Measurements from ENCODE around the gene TEX11. TPM values are rescaled to one million over a fixed set of nuclear protein-coding genes. Genes with fewer than 3 reads are reported as not detected.

Gene TEX11
- total and polyA plus RNA-seq, 10 of the 15 experiments (the other 5 are each of a cell fraction or from before 2014, with no cell fraction given), result not detected

DNA sequence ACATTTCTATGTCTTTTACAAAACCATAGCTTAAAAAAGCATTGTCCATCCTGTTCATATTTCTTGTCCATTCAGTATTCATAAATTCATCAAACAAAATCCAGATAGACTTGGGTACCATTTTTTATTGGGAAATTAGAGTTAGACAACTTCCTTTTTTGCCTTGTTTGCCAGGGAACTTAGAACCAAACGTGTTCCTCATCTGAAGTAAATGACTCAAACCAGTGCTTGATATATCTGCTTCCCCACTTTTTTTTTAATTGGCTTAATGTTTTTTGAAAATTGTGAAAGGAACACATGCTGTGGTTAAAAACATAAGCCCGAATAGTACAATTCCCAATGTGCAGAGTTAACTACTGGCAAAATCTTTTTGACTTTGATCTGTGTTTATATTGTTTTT lies 419.7 kb downstream of the TEX11 start:
- no TSS peak for BruUV-seq (replicated peaks)
- Histone ChIP-seq H3K27me3 (replicated peaks in 1 of 2; ENCODE audit: control insufficient read depth in 2 of 2, insufficient read depth in 2 of 2, low read length in 1 of 2) (no peaks in the 10 kb centered on the region), H3K4me3 (no peak overlapping the region), H4K20me1 (ENCODE audit: control insufficient read depth, insufficient read depth) (no peaks in the 10 kb centered on the region), H3K9ac (ENCODE audit: control insufficient read depth, insufficient read depth, low read length) (no peak overlapping the region), H2AFZ (ENCODE audit: control insufficient read depth, low read depth, low read length) (no peak overlapping the region), H3K36me3 (ENCODE audit: control insufficient read depth in 2 of 2, insufficient read depth in 2 of 2, low read length in 1 of 2) (no peaks in the 10 kb centered on the region), H3K9me3 (replicated peaks; ENCODE audit: control insufficient read depth, insufficient read depth, low read length) (no peaks in the 10 kb centered on the region), H3K27ac (ENCODE audit: control insufficient read depth, insufficient read depth) (no peak overlapping the region), H3K4me1 (ENCODE audit: control insufficient read depth, insufficient read depth, low read length) (no peaks in the 10 kb centered on the region), H3K79me2 (ENCODE audit: control insufficient read depth, insufficient read depth, low read length) (no peaks in the 10 kb centered on the region), H3K4me2 (ENCODE audit: control insufficient read depth, insufficient read depth) (no peak overlapping the region)
- FAIRE-seq (no peak), DNase-seq (ENCODE audit: low read depth, low spot score) (no peak), ATAC-seq (no peak)
- ChIA-PET RAD21 (ENCODE audit: unreplicated experiment) (no interaction called here), CTCF (no interaction called here), SMC1A (ENCODE audit: uncharacterized antibody, unreplicated experiment) (no interaction called here), POLR2A (interaction anchor here (0.5 to 0.6 kb wide), 2 partner anchors 16 to 22 kb away, joined by 3 read pairs; no protein-coding TSS in a partner anchor)
- TF ChIP-seq CEBPB (IDR thresholded peaks at IDR 0.05; ENCODE audit: borderline replicate concordance in 1 of 2, low read depth in 2 of 2, low read length in 2 of 2), result no peak
- no peak for TF ChIP-seq SMAD1 (IDR thresholded peaks at IDR 0.05; ENCODE audit: low read depth, partially characterized antibody)
- no peak for TF ChIP-seq POLR2AphosphoS5 (IDR thresholded peaks at IDR 0.05; ENCODE audit: low read length)
- no peak for TF ChIP-seq SIX5 (IDR thresholded peaks at IDR 0.05; ENCODE audit: low read depth, low read length, severe bottlenecking)
- TF ChIP-seq RUNX3 (IDR thresholded peaks at IDR 0.05; ENCODE audit: low read length), result no peak
- TF ChIP-seq JUND (IDR thresholded peaks at IDR 0.05; ENCODE audit: low read depth, low read length), result no peak
- no peak for TF ChIP-seq EZH2 (IDR thresholded peaks at IDR 0.05; ENCODE audit: borderline replicate concordance, control insufficient read depth, low read depth, low read length)
- TF ChIP-seq USF2 (IDR thresholded peaks at IDR 0.05; ENCODE audit: borderline replicate concordance, low read depth, low read length), result no peak
- no peak for TF ChIP-seq POU2F2 (IDR thresholded peaks at IDR 0.05; ENCODE audit: borderline replicate concordance, low read depth, low read length)
- TF ChIP-seq IKZF1 (conservative IDR thresholded peaks at IDR 0.05), result no peak
- no peak for TF ChIP-seq CBX5 (IDR thresholded peaks at IDR 0.05; ENCODE audit: low read depth)
- TF ChIP-seq SMC3 (IDR thresholded peaks at IDR 0.05; ENCODE audit: borderline replicate concordance, low read length), result no peak
- TF ChIP-seq MYC (IDR thresholded peaks at IDR 0.05; ENCODE audit: insufficient read depth, insufficient read length, insufficient replicate concordance, low read length, severe bottlenecking), result no peak
- in situ Hi-C loops (cut with MboI) (no loop called here), intact Hi-C loops (cut with micrococcal nuclease; ENCODE audit: unreplicated experiment) (no loop called here)
- 15% methylated on average over 2 of the region's 2 CpGs for WGBS (ENCODE audit: insufficient coverage, insufficient replicate concordance, low lambda C conversion rate, missing lambda C conversion rate)

All from GM12878 (cell line).